ENCODE data around the gene PPP3CA.
A peak's percentile ranks its signal among the peaks of the same experiment; 100 is the strongest.

PPP3CA gene

DNA sequence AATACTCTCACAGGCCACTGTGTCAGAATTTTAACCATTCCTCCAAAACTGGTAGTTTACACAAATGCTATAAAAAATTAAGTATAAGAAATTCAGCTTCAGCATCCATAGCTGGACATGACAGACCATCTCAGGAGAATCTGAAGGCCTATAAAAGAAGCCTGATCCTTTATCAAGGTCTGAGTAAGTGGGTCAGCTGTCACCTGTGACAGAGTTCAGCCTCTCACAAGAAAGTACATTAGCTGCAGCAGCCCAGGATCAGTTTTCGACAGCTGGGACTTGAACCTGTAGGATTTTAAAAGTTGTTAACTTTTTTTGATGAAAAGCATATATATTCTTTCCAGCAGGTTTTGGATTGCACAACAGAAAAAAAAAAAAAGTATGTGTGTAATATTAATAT lies 60.7 kb downstream of the PPP3CA start:
- no peak for DNase-seq

DNA sequence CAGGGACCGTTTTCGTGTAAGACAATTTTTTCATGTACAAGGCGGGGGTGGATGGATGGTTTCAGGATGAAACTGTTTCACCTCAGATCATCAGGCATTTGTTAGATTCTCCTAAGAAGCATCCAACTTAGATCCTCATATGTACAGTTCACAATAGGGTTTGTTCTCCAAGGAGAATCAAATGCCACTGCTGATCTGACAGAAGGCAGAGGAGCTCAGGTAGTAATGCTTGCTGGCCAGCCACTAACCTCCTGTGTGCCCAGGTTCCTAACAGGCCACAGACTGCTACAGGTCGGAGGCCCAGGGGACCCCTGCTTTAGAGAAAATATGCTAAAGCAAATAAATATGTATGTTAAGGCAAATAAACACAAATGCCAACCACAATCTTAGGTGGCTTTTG lies 61.3 kb downstream of the PPP3CA start:
- DNase-seq = no peak

DNA sequence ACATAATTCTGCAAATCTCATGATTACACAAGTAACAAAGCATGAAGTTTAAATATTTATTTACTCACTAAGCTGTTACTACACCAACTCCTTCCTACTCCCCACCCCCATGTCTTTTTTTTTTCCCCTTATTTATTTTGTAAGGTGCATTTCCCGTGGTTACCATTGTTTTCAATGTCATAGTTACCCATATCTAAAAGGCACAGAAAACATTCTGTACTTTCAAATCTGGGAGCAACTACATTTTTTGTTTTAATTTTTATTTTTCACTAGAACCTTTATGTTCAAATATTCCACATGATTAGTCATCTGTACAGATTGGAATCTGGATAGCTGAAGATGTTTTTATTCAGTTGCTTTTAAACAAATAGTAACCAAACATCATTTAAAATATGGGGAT lies 62.8 kb downstream of the PPP3CA start:
- no peak for DNase-seq

DNA sequence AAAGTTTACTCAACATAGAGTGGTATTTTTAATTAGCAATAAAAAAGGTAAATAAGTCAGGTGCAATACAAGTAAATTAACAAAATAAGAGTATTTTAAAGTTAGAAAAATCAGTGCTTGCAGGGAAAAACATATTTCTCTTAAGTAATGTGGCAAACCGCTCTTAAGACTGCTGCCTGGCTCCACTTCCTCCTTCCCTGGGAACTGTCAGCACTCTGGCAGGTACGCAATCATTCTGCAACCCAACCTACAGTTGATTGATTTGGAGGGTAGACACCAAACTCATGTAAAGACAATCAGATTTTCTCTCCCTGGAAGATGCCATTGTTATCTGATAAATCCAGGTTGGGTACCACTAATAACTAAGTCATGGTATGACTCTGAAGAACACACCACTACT lies 63.9 kb downstream of the PPP3CA start:
- DNase-seq = no peak

DNA sequence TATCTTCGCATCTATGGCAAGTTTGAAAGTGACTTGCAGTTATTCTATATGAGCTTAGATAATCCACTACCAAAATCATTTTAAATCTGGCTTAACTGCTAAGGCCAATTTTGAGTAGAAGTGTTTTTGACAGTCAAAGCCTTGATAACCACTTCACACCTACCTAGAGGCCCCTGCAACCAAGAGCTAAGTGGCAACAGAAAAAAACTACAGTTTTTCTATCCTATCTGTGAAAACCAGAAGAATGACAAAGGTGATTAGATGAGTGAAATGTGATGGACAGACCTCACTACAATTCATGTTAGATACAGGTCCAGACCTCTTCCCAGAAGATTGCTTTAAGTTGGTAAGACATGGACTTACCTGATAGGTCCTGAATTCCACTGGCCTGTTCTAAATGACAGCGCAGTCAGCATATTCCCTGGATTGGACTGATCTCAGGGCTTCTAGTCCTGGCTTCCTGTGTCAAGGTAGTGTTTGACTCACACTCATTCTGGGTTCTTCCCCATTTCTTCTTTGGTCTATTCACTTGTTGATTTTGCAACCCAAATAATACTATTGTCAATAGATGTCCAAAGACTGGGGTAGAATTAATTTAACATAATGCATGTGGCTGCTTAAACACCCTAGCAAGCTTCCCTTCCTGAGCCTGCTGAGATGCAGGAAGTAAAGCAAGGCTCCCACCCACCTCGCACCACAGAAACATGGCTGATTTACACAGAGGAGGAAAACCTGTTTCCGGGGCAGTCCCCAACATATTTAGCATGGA lies 65.1 kb downstream of the PPP3CA start:
- DNase-seq = no peak

DNA sequence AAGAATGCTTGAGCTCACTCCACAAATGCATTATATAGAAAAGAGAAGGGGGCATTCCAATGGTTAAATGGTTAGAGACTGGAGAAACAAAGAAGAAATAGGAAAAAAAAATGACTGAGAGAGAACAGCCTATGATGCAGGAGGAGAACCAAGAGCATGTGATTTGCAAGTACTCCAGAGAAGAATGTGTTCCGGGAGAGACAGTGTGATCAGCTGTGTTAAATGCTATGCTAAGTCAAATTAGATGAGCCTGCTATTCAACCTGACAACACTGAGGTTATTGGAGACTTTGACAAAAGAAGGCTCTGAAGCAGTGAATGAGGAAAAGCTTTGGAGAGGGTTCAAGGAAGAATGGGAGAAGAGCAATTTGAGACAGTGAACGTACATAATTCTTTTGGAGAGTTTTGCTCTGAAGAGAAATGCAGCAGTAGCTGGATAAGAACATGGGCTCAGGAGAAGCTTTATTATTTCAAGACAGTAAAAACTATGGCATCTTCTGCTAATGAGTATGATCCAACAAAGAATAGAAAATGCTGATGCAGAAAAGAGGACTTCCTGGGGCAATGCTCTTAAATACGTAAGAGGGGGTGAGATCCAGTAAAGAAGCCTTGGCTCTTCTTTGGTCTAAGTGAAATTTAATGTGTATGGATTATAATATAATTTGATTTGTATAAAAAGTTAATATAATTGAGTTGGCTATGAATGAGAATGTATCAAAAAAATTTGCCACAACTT lies 66.3 kb downstream of the PPP3CA start:
- no peak for DNase-seq

DNA sequence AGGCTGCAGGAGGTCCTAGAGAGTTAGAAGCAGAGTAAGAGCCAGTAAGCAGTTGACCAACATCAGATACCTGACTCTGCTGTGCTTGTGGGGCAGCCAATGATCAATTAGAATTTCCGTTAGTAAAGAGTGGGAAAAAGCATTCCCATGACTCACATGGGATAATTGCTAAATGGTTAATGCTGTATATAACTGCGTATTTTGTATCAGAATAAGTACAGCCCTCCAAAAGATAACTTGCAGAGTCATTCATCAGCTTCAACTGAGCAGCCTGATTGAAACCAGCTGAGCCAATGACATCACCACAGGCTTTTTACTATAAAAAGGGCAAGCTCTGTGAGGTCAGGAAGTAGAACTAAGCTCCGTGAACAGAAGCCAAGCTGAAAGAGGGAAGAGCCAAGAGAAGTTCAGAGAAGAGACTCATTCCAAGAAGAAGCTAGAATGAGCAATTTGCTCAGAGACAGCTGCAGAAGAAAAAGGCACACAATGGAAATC lies 67.9 kb downstream of the PPP3CA start:
- no peak for DNase-seq

DNA sequence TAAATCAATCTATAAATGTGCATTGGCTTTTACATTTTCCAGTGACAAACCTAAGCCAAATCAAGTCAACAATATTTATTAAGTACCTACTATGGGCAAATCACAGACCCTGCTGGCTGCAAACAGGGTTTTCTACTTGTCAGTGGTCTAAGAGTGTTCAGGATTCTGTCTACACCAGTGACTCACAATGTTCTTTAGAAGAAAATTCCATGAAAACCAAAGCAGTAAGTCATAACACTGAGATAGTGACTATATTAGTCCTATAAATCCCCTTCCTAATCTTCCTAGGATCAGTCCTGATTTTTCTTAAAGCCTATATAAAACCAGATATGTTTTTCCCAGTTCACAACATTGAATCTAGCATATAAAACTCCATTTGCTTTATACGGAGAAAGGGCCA lies 69.7 kb downstream of the PPP3CA start:
- DNase-seq = no peak

DNA sequence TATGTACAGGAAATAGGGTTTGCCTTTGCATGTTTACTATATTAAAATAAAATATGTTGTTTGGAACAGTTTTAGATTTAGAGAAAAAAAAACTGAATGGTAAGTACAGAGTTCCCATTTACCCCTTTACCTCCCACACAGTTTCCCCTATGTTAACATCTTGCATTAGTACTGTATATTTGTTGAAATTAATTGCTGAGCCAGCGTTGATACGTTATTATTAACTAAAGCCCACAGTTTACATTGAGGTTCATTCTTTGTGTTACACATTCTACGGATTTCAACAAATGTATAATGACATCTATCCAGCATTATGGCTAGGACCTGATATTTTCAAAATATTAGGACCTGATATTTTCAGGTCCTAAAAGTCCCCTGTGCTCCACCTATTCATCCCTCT lies 70.7 kb downstream of the PPP3CA start:
- DNase-seq = no peak

DNA sequence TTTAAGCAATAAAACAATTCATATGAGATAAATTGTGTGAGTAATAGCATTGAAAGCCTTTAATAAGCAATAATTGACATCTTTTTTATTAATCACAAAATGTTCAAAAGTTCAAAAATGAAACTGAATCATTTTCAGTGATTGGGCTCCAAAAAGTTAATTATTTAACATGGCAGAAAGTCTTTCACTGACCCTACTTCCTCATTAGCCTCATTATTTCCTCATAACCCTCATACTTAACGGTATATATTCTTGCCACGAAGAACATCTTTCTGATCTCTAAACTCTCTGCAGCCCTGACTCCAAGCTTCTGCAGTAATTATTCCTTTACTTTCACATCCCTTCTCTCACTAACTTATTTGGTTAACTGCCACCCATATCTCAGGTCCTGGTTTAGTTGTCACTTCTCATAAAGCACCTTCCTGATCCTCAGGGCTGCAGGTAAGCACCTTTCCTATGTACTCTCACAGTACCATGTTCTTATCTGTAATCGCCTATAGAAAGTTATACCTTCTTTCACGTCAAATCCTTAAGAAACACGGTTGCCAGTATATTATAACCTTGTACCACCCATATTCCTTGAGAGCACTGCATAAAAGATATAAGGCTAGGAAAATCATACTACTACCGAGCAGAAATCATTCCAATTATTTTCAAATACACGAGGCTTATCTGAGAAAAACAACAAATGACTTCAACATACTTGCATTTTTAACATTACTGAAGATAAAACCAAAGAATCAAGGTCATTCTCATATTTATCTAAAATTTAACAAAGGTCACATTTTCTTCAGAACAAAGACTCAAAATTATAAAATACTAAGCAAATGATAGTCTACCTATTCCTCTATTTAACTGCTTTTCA lies 72.2 kb downstream of the PPP3CA start:
- DNase-seq = no peak

DNA sequence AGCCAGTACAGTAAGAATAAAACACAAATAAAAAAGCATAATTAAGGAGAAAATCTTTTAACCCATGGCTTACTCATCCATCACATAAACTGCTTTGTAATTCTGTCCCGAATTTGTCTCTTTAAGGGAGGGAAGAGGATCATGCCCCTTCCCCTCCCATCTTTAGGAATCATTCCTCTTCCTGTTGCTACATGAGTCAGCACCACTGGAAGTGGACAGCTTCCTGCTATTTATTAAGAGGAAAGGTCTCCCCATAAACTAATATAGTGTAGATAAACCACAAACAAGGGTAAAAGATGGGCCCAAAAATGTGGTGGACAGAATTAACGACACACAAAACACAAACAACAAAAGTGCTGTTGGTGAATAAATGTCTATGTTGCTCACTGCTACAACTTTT lies 75.8 kb downstream of the PPP3CA start:
- no peak for DNase-seq

DNA sequence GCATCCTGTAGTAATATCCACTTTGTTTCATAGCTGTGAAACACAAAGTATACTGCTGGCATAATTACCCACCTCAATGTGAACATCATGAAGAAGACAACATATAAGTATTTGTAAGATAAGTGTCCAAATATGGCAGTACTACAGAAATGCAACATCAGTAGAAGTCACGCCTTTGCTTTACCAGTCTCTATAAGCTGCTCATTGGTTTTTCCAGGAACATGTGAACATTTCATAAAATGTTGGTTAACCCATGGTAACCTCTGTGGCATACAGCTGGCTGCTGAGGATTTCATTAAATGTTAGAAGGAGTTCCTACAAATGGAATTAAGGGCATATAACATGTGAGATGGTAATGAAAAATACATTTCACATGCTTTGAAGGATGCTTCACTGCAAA lies 77.6 kb downstream of the PPP3CA start:
- DNase-seq = no peak

DNA sequence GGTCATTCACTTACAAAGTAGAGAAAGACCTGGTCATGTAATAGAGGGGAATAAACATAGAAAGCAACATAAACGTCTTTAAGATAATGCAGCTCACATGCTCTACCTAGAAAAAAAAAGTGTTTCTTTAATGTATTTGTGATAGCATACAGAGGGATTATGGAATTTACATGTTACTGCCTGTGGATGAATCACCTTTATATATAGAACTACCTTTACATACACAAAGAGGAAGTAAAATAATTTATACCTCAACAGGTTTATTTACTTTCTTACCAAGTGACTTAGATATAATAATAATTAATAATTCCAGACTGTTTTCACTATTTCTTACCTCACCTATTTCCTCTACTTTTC lies 81.5 kb downstream of the PPP3CA start:
- DNase-seq = no peak

DNA sequence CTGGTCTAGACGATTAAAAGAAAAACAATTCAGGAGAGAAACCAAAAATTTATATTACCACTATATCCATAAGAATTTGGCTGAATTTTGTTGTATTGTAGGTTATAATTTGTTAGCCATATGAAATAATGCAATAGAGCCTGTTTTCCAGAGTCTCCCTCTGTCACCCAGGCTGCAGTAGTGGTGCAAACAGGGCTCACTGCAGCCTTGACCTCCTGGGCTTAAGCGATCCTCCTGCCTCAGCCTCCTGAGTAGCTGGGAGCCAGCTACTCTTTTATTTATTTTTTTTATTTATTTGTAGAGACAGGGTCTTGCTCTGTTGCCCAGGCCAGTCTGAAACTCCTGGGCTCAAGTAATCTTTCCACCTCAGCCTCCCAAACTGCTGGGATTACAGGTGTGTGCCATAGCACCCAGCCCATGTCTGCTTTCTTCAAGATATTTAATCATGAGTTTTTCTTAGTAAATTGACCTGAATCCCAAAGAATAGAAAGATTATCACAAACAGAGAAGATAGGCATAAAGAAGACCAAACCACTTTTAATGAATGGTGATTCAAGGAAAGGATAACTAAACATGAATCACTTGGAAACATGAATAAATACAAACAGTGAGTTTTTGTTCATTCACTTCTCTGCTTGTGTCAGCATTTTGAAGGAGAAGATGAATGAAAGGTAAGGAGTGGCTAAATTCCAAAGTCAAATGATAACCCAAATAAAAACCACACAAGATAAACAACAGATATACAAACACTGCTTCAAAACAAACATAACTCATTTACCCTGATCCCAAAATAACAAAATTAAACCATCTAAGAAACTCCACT lies 82.1 kb downstream of the PPP3CA start:
- no peak for DNase-seq

DNA sequence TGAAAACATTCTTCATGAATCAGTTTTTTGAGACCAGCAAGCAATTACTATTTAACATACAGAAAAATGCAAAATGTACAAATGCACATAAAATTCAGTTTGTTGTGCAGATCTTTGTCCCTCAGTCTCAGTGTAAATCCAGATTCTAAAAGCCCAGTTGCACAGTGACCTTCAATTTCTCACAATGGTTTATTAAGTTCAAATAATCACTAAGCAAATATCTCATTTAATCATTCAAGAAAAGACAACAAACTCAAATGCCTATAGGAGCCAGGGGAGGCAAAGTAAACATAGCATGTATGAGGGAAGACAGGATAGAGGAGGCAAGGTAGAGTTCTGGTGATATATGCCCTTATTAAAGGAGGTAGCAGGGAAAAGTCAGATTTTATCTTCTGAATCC lies 82.8 kb downstream of the PPP3CA start:
- DNase-seq = no peak

DNA sequence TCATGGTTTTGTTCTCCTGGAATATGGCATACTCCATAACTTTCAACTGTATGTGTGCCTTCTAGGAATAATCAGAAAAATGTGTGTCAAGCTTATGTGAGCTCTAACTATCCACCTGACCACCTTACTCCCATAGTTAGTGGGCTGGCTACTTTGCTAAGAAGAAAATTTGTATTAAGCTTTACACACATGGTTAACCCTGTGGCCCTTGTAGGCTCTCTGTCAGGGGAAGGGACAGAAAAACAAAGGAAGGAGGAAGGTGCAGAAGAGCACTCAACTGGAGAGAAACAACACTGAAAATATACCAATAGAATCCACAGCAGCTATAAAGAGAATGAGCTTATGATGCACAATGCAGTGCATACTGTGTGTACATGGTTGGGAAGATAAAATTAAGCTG lies 84.6 kb downstream of the PPP3CA start:
- no peak for DNase-seq

DNA sequence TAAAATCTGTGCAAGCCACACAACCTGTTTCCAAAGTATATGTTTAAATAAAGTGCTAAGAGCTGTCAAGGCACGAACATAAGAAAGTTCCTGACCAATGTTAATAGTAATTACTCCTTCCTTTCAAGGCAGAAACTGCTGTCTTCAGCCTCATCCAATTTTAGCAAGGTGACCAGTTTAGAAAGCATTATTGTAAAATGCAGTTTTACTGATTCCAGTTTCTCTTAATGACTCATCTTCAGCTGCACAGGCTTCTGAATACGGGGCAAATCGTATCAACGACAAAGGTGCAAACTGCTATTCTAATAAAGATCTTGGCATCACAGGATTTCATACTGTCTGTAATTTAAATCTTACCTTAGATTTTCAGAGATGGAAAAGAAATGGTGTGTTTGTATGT lies 87.5 kb downstream of the PPP3CA start:
- no peak for DNase-seq

DNA sequence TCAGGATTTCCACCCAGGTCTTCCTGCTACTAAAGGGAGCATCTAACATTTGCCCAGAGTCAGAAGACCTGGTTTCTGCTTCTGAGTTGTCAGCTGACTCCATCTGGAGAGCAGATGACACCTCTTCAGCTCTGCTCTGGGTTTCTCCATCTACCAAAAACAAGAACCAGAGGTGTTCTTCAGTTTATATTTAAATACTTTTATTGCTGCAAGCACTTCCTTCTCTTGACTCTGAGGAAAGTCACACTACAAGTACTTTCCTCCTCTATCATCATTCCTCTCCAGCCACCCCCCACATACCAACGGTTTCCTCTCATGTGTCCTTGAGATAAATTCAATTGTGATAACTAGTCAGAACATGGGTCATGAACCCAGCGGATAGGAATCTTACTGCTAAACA lies 88.4 kb downstream of the PPP3CA start:
- no peak for DNase-seq

DNA sequence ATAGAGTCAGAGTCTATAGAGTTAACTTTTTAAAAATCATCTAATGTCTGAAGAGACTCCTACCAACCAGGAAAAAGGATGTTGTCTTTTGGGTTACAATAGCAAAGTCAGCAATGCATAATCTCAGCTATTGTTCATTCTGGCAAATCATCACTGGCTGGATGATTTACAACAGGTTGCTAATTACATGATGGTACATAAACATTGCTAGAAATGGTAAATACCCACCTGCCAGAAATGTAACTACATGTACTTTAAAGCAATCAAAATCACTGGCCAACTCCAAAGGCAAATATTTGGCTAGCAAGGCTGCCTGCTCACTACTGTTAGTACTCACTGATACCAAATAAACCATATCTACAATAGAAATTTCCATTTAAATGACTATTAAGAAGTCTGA lies 91.1 kb downstream of the PPP3CA start:
- no peak for DNase-seq

DNA sequence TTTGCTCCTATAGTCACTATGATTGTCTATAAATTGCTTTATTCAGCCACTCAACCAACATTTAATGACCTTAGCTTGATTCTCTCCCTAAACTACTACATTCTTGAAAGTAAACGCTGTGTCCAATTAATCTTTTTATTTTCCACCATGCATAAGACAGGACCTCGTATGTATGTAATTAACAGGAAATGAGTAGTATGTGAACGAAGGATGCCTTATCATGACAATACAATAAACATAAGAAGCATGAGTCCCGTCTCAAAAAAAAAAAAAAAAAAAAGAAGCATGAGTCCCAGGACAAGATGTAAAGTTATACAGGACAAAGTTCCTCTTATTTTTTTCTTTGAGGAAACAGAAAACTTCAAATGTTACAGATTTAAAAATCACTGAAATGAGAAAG lies 92.5 kb downstream of the PPP3CA start:
- DNase-seq = no peak

DNA sequence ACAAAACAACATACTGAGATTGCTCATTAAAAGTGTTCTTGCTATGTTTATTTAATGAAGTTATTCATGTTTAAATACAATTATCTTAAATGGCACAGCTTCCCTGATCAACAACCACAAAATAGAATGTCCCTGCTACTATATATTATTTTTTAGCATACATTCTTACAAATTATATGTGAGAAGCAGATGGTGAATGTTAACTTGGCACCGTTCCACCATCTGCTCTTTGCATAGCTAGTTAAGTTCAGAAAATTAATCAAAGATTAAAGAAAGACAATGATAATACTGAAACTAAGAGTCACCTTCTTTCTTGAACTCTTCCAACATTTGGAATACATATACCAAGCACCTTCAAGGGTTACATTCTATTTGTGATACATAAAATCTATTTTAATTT lies 94.2 kb downstream of the PPP3CA start:
- peak; percentile 58 for DNase-seq

DNA sequence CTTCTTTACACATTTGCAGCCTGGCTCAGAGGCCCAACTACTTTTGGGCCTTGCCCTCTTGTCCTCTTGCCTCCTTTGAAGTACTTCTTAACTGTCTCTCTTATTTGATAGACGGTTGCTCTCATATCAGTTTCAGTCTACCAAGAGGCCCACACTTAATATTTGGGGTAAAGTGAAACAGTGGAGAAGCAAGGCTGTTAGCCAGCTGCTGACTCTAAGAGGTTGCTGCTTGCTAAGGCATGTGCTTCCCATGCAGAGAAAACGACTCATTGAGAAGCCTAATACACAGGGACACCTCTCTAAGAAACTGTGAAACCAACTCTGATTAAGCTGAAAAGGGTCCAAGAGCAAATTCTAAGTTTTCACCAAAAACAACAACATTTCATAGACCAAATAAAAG lies 94.6 kb downstream of the PPP3CA start:
- DNase-seq = no peak

DNA sequence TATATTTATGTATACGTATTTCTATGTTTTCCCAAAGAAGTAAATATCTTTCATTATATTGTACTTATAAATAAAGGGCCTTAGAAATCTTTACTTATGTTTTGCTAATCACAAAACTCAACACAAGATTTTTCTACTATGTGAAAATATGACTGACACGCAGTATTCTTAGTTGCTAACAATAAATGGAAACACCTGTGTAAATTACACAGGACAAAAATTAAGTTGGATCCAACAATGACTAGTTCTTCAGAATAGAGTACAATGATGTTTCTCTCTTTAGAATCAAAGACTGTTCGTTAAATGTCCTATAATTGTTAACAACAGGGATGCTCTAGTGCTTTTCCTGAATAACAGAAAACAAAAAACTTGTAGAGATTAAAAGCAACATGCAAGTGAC lies 96.1 kb downstream of the PPP3CA start:
- DNase-seq = no peak

Data from NCI-H1694 (cell line).